ENCODE results near the gene TEX48. TPM values are rescaled to one million over a fixed set of nuclear protein-coding genes. Genes with fewer than 3 reads are reported as not detected.

The TEX48 gene, protein sequence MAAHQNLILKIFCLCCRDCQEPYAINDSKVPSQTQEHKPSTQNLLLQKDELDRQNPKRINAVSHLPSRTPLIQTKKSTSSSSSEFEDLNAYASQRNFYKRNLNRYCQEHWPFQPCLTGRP
- total RNA-seq (2022) = not detected in 2 replicates
- percentile 5 among the genes with signal in this experiment for Bru-seq, nascent RNA
- BruChase-seq, experiment 1, labeled RNA remaining after a 2-hour chase = not detected
- not detected for BruChase-seq, experiment 2, labeled RNA remaining after a 6-hour chase
- long read RNA-seq = 0 reads

DNA sequence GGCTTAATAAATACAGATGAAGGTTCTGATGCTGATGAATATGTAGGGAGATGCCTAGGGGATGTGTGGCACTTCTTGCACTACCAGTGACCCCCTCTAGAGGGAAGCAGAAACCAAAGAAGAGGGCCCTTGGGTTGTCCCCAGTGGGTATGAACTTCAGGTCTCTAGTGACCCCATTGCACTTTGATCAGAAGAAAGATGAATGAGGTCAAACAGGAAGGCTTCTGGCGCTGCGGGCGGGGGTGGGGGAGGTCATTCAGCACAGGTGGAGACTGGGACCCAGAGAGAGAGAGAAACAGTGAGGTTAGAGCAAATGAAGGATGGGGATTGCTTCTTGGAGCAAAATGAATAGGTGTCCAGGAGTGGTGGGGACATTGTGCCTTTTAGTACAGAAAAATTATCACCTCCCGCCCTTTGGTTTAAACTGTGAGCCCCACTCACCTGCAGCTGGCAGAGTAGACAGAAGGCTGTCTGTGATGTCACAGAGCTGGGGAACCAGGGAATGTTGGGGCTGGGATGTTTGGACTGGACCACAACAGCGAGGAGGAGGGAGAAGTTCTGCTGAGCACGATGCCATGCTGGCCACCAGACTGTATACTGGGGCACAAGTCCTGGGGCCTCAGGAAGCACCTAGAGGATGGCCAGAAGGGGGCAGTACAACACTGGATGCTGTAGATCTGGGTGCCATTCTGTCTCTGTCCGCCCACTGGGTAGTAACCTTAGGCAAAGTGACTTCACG lies at the start of gene TEX48:
TEX48 (minus strand) TSS at position 599 of the 739 bp plus-strand sequence. CDS start 10,469 bp downstream, outside the sequence.
- ChIA-PET POLR2A (no interaction called here), CTCF (interaction anchor here (0.6 to 1.2 kb wide), 4 partner anchors 94 to 229 kb away, joined by 3 to 5 read pairs (median 4); partner anchors contain the start of gene ATP6V1G1)
- no peaks in the 10 kb centered on the region for H3K27me3 Mint-ChIP-seq (ENCODE audit: insufficient read depth, unreplicated experiment)
- H3K27me3 ChIP-seq (replicated peaks; ENCODE audit: control insufficient read depth, insufficient read depth, low read length) = no peaks in the 10 kb centered on the region
- H3K4me3 ChIP-seq (ENCODE audit: low read depth, low read length) = no peak within 1 kb of the TSS
- H3K4me1 Mint-ChIP-seq (ENCODE audit: low read depth, unreplicated experiment) = peaks cover 16% of the 10 kb centered on the region
- H3K4me3 Mint-ChIP-seq (ENCODE audit: unreplicated experiment) = no peak within 1 kb of the TSS
- no peaks in the 10 kb centered on the region; the same call in 1 of the 2 replicates for H3K4me1 ChIP-seq
- DNase-seq = peak; percentile 73 to 83
- no peaks in the 10 kb centered on the region for H3K9me3 ChIP-seq
- no peaks in the 10 kb centered on the region for H3K36me3 ChIP-seq (ENCODE audit: control insufficient read depth, insufficient read depth, low read length)
- H3K9me3 Mint-ChIP-seq (ENCODE audit: unreplicated experiment) = no peaks in the 10 kb centered on the region
- TF ChIP-seq, protein P1, sequence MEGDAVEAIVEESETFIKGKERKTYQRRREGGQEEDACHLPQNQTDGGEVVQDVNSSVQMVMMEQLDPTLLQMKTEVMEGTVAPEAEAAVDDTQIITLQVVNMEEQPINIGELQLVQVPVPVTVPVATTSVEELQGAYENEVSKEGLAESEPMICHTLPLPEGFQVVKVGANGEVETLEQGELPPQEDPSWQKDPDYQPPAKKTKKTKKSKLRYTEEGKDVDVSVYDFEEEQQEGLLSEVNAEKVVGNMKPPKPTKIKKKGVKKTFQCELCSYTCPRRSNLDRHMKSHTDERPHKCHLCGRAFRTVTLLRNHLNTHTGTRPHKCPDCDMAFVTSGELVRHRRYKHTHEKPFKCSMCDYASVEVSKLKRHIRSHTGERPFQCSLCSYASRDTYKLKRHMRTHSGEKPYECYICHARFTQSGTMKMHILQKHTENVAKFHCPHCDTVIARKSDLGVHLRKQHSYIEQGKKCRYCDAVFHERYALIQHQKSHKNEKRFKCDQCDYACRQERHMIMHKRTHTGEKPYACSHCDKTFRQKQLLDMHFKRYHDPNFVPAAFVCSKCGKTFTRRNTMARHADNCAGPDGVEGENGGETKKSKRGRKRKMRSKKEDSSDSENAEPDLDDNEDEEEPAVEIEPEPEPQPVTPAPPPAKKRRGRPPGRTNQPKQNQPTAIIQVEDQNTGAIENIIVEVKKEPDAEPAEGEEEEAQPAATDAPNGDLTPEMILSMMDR (IDR thresholded peaks at IDR 0.05; ENCODE audit: insufficient read depth in 1 of 2, low read depth in 1 of 2, low read length in 1 of 2, severe bottlenecking in 1 of 2, unreplicated experiment in 1 of 2) = peak; percentile 80 to 86
- no peak within 1 kb of the TSS for H3K27ac Mint-ChIP-seq (ENCODE audit: unreplicated experiment)
- intact Hi-C loops (cut with micrococcal nuclease; ENCODE audit: unreplicated experiment) = loop anchor here (1.0 kb wide), 5 partner anchors 40 to 843 kb away; no protein-coding TSS in a partner anchor
- no TSS peak for BruUV-seq (replicated peaks)
- no peaks in the 10 kb centered on the region for H3K36me3 Mint-ChIP-seq (ENCODE audit: insufficient read depth, unreplicated experiment)

DNA sequence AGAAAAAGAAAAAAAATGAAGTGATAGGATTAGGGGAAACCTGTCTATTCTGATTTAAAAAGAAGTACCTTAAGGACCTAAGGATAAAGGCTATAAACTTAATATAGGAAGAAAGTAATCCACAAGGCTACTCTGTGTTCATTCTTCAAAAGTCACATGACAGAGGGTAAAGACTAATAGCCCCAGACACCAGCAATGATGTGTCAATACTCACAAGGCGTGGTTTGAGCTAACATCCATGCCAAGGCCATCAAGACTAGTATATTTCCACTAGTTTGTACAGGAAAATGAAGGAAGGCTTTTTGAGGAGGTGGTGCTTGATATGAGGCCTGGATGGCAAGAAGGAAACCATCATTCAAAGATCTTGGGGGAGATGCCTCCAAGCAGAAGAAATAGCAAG lies 49.7 kb upstream of the TEX48 start:
- H3K4me1 Mint-ChIP-seq (ENCODE audit: low read depth, unreplicated experiment) = no peaks in the 10 kb centered on the region
- H3K36me3 Mint-ChIP-seq (ENCODE audit: insufficient read depth, unreplicated experiment) = no peaks in the 10 kb centered on the region
- no peak overlapping the region for H3K27ac Mint-ChIP-seq (ENCODE audit: unreplicated experiment)
- no peaks in the 10 kb centered on the region for H3K27me3 ChIP-seq (replicated peaks; ENCODE audit: control insufficient read depth, insufficient read depth, low read length)
- TF ChIP-seq, protein P1 (IDR thresholded peaks at IDR 0.05; ENCODE audit: insufficient read depth in 1 of 2, low read depth in 1 of 2, low read length in 1 of 2, severe bottlenecking in 1 of 2, unreplicated experiment in 1 of 2) = no peak
- intact Hi-C loops (cut with micrococcal nuclease; ENCODE audit: unreplicated experiment) = no loop called here
- H3K4me3 Mint-ChIP-seq (ENCODE audit: unreplicated experiment) = no peak overlapping the region
- no TSS peak for BruUV-seq (replicated peaks)
- peaks cover 3% of the 10 kb centered on the region for H3K27me3 Mint-ChIP-seq (ENCODE audit: insufficient read depth, unreplicated experiment)
- peaks cover 10% of the 10 kb centered on the region for H3K9me3 Mint-ChIP-seq (ENCODE audit: unreplicated experiment)
- no peaks in the 10 kb centered on the region for H3K4me1 ChIP-seq
- H3K36me3 ChIP-seq (ENCODE audit: control insufficient read depth, insufficient read depth, low read length) = no peaks in the 10 kb centered on the region
- H3K9me3 ChIP-seq = no peaks in the 10 kb centered on the region
- DNase-seq = no peak
- CTCF ChIA-PET = no interaction called here
- POLR2A ChIA-PET = no interaction called here
- H3K4me3 ChIP-seq (ENCODE audit: low read depth, low read length) = no peak overlapping the region

DNA sequence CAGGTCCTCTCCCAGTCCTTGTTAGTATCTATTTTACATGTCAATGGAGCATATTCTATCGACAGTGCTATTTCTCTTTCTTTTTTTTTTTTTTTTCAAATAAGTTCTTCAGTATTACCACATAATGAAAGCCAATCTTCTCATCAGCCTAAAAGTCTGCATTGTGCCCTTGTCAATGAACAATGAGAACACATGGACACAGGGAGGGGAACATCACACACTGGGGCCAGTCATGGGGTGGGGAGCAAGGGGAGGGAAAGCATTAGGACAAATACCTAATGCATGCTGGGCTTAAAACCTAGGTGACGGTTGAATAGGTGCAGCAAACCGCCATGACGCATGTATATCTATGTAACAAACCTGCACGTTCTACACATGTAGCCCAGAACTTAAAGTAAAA lies 47.7 kb upstream of the TEX48 start:
- no TSS peak for BruUV-seq (replicated peaks)
- Mint-ChIP-seq H3K4me3 (ENCODE audit: unreplicated experiment) (no peak overlapping the region), H3K9me3 (ENCODE audit: unreplicated experiment) (peaks cover 10% of the 10 kb centered on the region), H3K27ac (ENCODE audit: unreplicated experiment) (no peak overlapping the region), H3K36me3 (ENCODE audit: insufficient read depth, unreplicated experiment) (no peaks in the 10 kb centered on the region), H3K27me3 (ENCODE audit: insufficient read depth, unreplicated experiment) (peaks cover 3% of the 10 kb centered on the region), H3K4me1 (ENCODE audit: low read depth, unreplicated experiment) (no peaks in the 10 kb centered on the region)
- TF ChIP-seq, protein P1 (IDR thresholded peaks at IDR 0.05; ENCODE audit: insufficient read depth in 1 of 2, low read depth in 1 of 2, low read length in 1 of 2, severe bottlenecking in 1 of 2, unreplicated experiment in 1 of 2) = no peak
- ChIA-PET POLR2A (no interaction called here), CTCF (no interaction called here)
- no peaks in the 10 kb centered on the region for H3K36me3 ChIP-seq (ENCODE audit: control insufficient read depth, insufficient read depth, low read length)
- no peaks in the 10 kb centered on the region for H3K27me3 ChIP-seq (replicated peaks; ENCODE audit: control insufficient read depth, insufficient read depth, low read length)
- H3K4me3 ChIP-seq (ENCODE audit: low read depth, low read length) = no peak overlapping the region
- no peaks in the 10 kb centered on the region for H3K4me1 ChIP-seq
- no peak for DNase-seq
- H3K9me3 ChIP-seq = no peaks in the 10 kb centered on the region
- intact Hi-C loops (cut with micrococcal nuclease; ENCODE audit: unreplicated experiment) = no loop called here

Measured in Caco-2 (cell line).